ENCODE measurements around the gene CLEC6A.

GRCh38 chr12:8445731-8446130, 10.0 kb upstream of the CLEC6A start:
- TF ChIP-seq CTCF (conservative IDR thresholded peaks at IDR 0.05) (no peak), EZH2 (IDR thresholded peaks at IDR 0.05; ENCODE audit: low read depth) (no peak)

All from PC-9 (cell line).